Fibroblast of upper back skin (primary cell): ENCODE results near the gene SAE1.

ENCODE experiments used
- DNase-seq: peaks from one replicate; pipeline ENCODE4 v3.0.0-alpha.2; 2013

Gene SAE1

DNA sequence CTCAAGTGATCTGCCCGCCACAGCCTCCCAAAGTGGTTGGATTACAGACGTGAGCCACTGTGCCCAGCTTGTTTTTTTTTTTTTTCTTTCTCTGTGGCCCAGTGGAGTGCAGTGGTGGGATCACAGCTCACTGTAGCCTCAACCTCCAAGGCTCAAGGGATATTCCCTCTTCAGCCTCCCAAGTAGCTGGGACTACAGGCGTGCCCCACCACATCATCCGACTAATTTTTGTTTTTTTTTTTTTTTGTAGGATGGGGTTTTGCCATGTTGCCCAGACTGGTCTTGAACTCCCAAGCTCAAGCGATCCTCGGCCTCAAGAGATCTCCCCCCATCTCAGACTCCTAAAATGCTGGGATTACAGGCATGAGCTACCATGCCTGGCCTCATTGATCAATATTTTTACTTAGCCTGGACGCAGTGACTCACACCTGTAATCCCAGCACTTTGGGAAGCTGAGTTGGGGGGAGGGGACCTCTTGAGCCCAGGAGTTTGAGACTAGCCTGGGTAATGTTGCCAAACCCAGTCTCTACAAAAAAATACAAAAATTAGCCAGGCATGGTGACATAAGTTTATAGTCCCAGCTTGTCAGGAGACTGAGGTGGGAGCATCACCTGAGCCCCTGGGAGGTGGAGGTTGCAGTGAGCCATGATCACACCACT lies 1.7 kb downstream of the SAE1 start:
- DNase-seq, result no peak

DNA sequence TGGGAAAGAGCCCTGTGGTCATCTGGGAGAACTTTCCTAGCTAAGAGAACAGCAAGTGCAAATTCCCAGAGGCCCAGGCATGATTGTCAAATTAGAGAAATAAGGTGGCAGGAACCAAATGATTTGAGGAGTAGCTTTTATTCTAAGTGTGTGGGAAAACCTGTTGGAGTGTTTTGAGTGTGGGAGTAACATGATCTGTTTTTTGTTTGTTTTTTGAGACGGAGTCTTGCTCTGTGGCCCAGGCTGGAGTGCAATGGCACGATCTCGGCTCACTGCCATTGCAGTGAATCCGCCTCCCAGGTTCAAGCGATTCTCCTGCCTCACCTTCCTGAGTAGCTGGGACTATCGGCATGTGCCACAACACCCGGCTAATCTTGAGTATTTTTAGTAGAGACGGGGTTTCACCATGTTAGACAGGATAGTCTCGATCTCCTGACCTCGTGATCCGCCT lies 2.4 kb downstream of the SAE1 start:
- no peak for DNase-seq

DNA sequence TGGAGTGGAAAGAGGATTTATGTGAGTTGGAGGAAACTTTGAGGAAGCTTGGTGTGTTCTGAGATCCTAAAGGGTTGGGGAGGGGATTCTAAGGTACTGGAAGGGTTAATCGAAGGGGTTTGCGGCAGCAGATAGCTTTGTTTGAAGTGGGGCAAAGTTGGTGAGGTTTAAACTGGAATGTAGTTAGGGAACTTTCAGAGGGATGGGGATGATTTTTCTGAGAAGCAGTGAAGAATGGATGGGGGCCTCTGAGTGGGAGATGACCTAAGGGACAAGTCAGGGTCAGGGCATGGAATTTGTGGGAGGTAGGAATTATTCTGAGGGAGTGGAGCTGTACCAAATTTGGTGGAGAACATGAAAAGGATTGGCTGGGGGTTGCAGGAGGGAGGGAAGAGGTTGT lies 3.9 kb downstream of the SAE1 start:
- no peak for DNase-seq

DNA sequence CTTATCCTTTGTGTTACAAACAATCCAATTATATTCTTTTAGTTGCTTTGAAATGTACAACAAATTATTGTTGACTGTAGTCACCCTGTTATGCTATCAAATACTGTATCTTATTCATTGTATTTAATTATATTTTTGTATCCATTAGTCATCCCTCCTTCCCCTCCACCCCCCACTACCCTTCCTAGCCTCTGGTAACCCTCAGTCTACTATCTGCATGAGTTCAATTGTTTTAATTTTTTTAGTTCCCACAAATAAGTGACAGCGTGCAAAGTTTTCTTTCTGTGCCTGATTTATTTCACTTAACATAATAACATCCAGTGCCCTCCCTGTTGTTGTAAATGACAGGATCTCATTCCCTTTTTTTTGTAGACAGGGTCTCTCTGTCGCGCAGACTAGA lies 4.5 kb downstream of the SAE1 start:
- no peak for DNase-seq

DNA sequence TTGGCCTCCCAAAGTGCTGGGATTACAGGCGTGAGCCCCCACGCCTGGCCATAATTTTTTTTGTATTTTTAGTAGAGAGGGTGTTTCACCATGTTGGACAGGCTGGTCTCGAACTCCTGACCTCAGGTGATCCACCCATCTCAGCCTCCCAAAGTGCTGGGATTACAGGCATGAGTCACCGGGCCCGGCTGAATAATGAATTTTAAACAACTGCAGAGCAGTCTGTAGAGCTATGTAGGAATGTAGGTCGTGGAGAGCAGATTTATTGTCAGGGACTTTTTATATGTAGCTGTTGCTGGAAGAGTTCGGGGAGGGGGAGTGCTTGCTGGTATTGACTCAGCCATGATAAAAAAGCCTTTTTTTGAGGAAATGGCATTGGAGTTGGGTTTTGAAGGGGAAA lies 10.6 kb downstream of the SAE1 start:
- DNase-seq, result peak; percentile 87

DNA sequence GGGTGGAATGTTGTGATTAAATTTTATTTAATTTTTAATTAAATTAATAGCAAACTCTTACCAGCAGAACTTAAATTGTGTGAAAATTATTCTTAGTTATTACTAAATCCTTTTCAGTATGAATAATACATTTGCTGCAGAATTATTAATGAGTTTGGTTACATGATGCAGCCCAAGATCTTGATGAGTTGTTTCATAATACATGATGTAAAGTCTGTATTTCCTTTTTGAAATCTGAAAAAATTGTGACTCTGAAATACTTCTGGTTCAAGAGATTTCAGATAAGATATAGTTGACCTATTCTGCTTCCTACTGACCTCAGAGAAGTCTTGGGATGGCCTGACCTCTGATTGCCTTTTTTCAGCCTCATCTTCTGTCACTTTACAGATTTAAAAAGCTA lies 11.1 kb downstream of the SAE1 start:
- no peak for DNase-seq

DNA sequence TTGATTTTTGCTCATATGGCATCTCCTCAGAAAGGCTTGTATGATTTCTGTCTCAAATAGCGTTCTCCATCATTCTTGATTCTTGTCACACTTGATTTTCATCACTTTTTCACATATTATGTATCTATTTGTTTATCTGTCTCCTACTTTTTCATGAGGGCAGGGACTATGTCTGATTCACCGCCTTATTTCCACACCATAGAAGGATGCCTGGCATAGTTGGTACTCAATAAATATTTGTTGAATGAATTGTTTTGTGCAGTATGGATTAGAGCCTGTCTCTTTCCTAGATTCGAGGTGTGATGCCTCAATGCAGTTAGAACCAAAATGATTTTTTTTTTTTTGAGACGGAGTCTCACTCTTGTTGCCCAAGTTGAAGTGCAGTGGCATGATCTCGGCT lies 12.1 kb downstream of the SAE1 start:
- DNase-seq, result no peak

DNA sequence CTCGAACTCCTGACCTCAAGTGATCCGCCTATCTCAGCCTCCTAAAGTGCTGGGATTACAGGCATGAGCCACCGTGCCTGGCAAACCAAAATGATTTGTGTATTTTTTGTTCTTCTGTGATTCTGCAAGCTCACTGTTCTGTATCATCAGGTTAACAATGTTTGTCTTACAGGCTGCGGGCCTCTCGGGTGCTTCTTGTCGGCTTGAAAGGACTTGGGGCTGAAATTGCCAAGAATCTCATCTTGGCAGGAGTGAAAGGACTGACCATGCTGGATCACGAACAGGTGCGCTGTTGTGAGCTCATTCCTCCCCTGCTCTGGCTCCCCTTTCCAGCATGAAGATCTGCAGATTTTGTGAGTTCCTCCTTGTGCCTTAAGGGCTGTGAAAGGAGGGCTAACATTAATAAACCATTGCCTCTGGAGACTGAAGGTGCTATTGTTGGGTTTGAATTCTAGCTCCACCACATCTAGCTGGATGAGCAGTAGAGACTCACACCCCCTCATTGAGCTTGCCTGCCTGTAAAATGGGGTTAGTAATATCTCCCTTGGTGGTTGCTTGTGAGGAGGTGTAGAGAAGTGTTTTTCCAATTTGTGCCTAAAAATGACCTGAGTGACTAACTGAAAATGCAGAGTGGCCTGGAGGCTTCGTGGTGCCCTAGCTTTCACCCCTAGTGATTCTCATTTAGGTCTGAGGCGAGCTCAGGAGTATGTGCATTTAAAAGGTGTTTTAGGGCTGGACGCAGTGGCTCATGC lies 12.9 kb downstream of the SAE1 start:
- DNase-seq, result no peak

DNA sequence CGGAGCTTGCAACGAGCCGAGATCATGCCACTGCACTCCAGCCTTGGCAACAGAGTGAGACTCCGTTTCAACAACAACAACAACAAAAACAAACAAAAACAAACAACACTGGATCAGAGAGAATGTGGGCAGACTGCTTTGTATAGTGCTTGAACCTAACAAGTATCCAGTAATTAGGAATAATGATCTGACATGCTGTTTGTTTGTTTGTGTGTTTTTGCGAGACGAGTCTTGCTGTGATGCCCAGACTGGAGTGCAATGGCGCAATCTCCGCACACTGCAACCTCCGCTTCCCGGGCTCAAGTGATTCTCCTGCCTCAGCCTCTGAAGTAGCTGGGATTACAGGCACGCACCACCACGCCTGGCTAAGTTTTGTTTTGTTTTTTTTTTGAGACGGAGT lies 14.0 kb downstream of the SAE1 start:
- DNase-seq, result no peak

DNA sequence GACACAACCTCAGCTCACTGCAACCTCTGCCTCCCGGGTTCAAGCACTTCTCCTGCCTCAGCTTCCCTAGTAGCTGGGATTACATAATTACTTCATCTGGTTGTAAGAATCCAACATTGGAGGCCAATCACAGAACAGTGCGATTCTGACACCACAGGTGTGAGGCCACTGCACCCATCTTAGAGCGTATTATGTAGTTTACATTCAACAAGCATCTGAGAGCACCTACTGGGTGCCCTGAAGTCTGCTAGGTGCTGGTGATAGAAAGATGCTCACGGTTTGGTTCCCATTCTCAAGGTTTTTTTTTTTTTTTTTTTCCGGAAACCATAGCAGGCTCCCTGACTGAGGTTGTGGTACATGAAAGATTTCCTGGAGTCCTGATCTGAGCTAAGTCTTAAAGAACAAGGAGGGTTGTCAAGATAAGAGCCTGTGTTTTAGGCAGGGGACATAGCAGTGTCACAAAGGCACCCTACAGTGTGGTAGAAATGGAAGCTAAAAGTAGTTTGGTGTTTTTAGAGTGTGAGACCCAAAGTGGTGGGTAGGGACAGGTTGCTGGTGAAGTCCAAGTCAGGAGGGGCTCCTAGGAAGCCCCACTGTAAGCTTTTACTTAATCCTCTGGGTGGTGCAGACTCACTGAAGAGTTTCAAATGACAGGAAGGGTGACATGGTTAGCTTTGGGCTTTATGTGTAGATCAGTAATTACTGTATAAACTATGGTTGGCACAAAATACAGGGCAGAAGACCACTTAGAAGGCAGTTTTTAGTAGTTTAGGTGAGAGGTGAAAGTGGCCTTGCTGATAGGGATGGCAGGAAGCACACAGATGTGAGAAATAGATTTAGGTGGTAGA lies 15.2 kb downstream of the SAE1 start:
- no peak for DNase-seq

DNA sequence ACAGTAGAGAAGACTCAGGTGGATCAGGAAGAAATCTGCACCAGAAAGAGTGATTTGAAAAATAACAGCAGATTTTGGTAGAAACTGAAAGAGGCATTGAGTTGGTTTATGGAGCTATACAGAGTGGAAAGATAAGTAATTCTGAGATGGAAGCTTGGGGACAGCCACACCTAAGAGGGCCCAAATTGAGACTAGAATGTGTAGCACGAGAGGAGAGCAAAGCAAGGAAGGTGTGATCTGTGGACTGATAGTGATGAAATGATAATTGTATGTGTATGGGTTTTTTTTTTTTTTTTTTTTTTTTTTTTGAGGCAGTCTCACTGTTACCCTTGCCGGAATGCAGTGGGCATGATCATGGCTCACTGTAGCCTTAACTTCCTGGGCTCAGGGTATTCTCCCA lies 16.3 kb downstream of the SAE1 start:
- no peak for DNase-seq

DNA sequence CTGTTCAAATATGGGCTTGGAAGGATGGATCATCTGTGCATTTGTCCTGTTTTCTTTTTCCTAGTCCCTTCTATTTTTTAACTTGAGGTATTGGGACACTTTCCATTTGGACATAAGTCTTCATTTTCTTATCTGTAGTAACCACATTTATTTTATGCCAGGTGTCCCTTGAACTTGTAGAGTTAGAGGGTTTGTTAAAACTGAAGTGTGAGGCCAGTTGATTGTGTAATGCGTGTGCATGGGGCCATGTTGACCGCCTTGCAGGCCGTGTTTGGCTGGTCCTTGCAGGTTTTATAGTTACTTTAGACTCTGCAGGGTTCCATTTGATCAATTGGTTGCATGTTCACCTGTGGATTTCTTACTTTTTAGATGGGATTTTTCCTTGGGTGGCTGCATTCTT lies 21.0 kb downstream of the SAE1 start:
- DNase-seq, result no peak

DNA sequence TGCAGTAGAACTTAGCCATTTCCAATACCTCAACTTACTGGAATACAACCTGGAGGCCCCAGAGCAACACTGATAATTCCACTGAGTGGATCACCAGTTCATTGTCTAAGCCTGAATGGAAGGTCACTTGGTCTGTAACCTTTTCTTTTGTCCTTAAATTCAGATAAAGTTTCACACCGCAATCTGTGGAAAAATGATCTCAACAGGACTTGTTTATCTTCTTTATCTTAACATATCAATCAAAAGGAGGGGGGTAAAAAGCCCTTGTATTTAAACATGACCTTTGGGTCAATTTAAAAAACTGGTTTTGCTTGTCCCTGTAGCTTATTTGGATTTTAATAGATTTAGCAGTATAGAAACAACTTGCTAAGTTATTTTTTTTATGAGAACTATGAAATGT lies 21.6 kb downstream of the SAE1 start:
- DNase-seq, result no peak

DNA sequence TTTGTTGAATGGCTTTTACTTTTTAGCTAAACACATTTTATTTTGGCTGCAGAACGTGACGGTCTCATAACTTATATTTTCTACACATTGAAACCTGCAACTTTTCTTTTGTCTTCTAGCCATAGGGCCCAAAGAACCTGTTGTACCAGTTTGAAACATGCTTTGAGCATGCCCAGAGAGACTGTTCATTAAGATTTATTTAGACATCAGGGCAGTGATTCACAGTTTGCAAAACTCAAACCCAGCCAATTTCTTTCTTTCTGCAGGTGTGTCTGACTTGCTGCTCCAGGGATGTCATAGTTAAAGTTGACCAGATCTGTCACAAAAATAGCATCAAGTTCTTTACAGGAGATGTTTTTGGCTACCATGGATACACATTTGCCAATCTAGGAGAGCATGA lies 22.0 kb downstream of the SAE1 start:
- DNase-seq, result no peak

DNA sequence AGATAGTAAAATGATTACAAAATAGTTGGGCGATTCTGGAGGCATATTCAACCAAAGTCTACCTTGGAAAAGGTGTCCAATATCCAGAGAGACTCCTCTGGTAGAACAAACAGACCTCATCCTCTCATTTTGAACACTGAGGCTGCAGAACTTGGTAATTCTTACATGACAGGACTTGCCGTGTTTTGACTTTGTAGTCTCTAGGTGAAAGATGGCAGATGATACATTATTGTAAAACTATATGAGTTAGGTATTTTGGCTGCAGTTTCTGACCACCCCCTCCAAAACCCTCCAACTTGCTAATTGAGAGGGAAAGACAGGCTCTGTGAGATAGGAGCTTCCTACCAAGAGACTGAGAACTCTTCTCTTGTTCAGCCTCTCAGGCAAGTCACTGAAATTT lies 22.6 kb downstream of the SAE1 start:
- DNase-seq, result no peak

DNA sequence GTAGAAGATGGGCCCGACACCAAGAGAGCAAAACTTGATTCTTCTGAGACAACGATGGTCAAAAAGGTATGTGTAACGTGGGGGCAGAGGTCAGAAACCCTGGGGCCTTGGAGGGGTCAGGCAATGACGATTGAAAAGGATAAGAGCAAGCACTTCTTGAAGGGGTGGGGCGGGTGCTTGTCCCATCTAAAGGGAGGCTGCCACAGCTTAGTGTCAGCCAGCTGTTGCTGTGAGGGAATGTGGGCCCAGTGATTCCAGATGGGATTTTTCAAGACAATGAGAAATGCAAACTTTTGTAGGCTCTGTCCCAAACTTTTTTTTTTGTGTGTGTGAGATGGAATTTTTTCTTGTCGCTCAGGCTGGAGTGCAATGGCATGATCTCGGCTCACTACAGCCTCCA lies 24.5 kb downstream of the SAE1 start:
- DNase-seq, result no peak

DNA sequence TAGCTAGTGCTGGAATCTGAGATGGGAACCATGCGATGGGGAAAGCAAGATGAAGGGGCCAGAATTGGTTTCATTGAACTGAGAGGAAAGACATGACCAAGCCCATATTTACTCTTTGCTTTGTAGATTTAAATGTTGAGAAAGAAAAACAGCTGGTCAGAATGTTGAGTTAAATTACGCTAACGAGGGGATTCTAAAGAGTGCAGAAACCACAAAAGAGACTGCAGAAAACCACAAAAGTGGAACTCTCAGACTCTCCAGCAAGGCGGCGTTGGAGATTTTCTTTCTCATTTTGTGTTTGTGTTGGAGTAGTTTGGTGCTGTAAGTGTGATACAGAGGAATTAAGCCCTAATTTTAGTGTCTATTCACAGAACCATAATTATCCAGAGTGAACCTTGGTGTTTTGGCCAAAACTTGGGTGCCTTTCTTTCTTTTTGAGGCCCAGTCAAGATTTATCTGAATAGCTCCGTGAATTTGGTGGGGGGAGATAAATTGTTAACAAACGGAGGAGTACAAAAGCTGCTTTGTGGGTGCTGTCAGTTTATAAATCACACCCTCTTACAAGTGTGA lies 26.3 kb downstream of the SAE1 start:
- peak; percentile 47 for DNase-seq

DNA sequence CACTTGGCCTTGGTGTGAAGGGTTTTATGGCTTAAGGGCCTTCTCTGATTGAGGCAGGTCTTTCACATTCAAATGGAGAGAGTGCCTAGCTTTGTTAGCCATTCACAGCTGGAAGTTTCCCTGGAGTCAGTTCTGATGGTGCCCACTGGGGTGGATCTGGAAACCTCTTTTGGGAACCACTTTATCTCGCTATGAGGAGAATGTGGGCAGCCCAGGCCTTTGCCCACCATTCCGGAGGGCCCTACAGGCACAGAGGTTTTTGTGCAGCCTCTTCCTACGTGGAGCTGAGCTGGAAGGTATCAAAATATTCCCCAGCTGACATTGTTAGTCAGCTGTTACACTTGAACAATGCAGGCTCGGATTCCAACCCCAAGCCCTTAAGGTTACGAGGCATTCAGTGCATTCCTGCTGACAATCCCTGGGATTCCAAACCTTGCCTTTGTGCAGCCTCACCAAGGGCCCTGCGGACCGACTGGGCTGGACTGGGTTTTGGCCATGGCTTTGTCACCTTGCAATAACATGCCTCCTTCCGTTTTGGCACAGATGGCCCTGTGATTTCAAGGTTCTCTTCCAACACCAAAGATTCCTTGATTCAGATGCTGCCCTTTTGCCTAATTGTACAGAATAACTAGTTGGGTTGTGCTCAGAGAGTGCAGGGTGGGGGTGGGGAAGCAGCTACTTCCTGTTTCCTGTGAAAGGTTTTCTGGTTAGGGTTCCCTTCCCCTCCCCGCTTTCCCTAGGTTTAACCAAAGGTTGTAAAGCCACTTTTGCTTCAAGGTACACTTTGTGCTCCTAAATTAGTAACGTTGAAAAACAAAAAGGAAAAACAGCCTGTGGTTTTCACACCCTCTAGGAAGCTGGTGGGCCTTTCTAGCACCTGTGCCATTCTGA lies 27.0 kb downstream of the SAE1 start:
- peak; percentile 80 for DNase-seq

DNA sequence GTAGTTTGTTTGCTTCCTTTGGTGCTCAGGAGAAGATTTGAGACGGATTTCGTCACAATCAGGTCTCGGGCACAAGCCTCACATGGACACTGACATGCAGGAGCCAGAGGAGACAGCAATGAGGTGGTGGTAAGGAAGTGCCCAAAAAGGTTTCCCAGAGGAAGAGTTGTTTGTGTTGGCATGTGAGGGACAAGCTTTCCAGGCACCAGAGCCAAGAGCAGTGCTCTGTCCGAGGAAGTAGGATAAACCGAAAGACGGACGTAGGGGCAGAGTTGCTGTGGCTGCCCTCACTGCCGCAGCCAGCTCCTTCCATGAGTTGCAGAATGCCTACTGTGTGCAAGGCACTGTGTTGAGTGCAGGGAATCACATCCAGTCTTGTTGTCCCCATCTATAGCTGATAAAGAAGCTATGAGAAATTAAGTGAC lies 27.7 kb downstream of the SAE1 start:
- DNase-seq, result no peak

DNA sequence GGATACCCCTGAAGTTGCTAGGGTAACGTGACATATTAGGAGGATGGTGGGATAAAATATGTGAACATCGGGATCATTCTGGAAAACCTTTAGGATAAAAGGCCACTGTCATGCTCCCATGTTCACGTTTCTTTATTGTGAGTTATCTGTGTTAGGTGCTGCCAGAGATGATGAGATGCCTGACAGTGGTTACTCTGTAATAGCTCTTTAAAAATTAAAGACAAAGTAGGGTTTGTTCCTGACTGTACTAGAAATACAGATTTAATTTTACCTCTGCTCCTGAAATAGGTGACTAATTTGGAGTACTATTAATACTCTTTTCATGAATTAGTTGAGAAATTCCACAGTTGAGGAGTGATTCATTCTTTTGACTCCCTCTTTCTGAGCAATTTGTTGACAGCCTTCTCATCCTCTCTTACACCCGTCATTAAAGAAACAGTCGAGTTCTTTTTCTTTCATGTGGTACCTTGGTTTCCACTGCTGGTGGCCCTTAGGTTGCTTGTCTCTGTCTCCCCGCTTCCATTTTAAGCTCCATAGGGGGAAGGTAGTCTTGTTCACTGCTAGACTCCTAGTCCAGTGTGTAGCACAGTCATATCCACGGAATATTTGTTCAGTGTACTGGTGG lies 28.4 kb downstream of the SAE1 start:
- peak; percentile 62 for DNase-seq

DNA sequence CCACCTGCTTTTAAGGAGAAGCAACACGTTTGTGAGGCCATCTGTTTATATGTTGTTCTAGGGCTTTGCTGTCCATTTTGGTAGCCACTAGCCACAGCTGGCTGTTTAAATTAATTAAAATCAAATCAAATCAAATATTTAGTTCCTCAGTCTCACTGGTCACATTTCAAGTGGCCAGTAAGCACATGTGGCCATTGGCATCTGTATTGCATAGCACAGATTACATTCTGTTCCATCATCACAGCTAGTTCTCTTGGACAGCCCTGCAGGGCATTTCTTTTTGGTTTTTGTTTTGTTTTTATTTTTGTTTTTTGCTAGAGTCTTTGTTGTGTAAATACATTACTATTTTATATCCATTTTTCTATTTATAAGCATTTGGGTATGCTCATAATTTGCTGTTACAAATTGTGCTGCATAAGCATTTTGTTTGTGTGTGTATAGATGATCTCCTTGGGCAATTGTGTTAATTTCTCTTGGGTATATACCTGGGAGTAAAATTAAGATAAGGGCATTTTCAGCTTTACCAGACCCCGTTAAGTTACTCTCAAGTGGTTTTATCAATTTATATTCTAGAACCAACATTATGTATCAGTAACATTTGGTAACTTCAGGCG lies 31.3 kb downstream of the SAE1 start:
- no peak for DNase-seq

DNA sequence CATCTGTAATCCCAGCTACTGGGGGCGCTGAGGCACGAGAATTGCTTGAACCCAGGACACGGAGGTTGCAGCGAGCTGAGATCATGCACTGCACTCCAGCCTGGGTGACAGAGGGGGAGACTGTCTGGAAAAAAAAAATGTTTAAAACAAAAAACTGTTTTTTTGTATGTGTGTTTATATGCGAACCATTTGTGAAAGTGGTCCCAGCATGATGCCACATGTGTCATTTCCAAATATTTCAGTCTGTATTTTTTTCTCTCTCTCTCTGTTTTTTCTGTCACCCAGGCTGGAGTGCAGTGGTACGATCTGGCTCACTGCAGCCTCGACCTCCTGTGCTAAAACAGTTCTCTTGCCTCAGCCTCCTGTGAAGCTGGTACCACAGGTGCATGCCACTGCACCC lies 37.4 kb downstream of the SAE1 start:
- no peak for DNase-seq
